HepG2 (cell line): Measurements from ENCODE around the gene TET2. TPM values are rescaled to one million over a fixed set of nuclear protein-coding genes. Genes with fewer than 3 reads are reported as not detected.

Experiments used
- HMGXB4 ChIP-seq, 2 experiments: sonication (generic) in 1 of 2; formaldehyde crosslinking in 1 of 2; IDR thresholded peaks; 2 replicates each; pipeline versions ENCODE4 v1.4.0 to v1.6.1; 2018 to 2020; ENCODE audit warnings: missing genetic modification reagents in 2 of 2, borderline replicate concordance in 1 of 2, low read depth in 1 of 2, mild to moderate bottlenecking in 1 of 2, missing biosample characterization in 1 of 2
- ISL2 ChIP-seq: sonication (generic); formaldehyde crosslinking; IDR thresholded peaks from 2 replicates; pipeline ENCODE4 v1.5.0; 2020; ENCODE audit warnings: missing genetic modification reagents
- KLF13 ChIP-seq: sonication (generic); formaldehyde crosslinking; IDR thresholded peaks from 2 replicates; pipeline ENCODE4 v1.4.0; 2020; ENCODE audit warnings: mild to moderate bottlenecking, missing genetic modification reagents
- ONECUT2 ChIP-seq: sonication (generic); formaldehyde crosslinking; IDR thresholded peaks from 2 replicates; pipeline ENCODE4 v1.4.0; 2020; ENCODE audit warnings: missing genetic modification reagents
- POLR2A ChIP-seq, 2 experiments: IDR thresholded peaks; 2 replicates each; pipeline ENCODE4 v1.6.1; 2011; ENCODE audit warnings: low read depth in 2 of 2, low read length in 2 of 2, mild to moderate bottlenecking in 1 of 2, moderate library complexity in 1 of 2; ENCODE audit not compliant: insufficient read depth in 1 of 2
- SMARCC2 ChIP-seq: fragments of 450-650 bp; IDR thresholded peaks from 2 replicates; pipeline ENCODE4 v1.6.1; 2017; ENCODE audit warnings: antibody characterized with exemption, mild to moderate bottlenecking
- TBX3 ChIP-seq: fragments of 450-650 bp; IDR thresholded peaks from 2 replicates; pipeline ENCODE4 v1.6.1; 2017; ENCODE audit warnings: antibody characterized with exemption, mild to moderate bottlenecking, inconsistent platforms, borderline replicate concordance
- ZBTB10 ChIP-seq: sonication (generic); formaldehyde crosslinking; IDR thresholded peaks from 2 replicates; pipeline ENCODE4 v1.4.0; 2020; ENCODE audit warnings: missing genetic modification reagents, borderline replicate concordance
- ZC3H4 ChIP-seq: sonication (generic); formaldehyde crosslinking; IDR thresholded peaks from 2 replicates; pipeline ENCODE4 v1.4.0; 2020; ENCODE audit warnings: missing genetic modification reagents, borderline replicate concordance
- ZHX1 ChIP-seq: sonication (generic); formaldehyde crosslinking; IDR thresholded peaks from 2 replicates; pipeline ENCODE4 v1.8.1; 2022; ENCODE audit warnings: low read depth, mild to moderate bottlenecking, missing genetic modification reagents
- ZNF407 ChIP-seq: sonication (generic); formaldehyde crosslinking; IDR thresholded peaks from one replicate; pipeline ENCODE4 v1.5.1; 2020; ENCODE audit warnings: mild to moderate bottlenecking, missing genetic modification reagents; ENCODE audit errors: not compliant biosample characterization
- ZNF776 ChIP-seq: sonication (generic); formaldehyde crosslinking; IDR thresholded peaks from 2 replicates; pipeline ENCODE4 v1.4.0; 2020; ENCODE audit warnings: mild to moderate bottlenecking, missing genetic modification reagents
- ZNF83 ChIP-seq: sonication (generic); formaldehyde crosslinking; IDR thresholded peaks from 2 replicates; pipeline ENCODE4 v1.4.0; 2020; ENCODE audit warnings: missing genetic modification reagents, mild to moderate bottlenecking, borderline replicate concordance
- polyA plus RNA-seq, 8 experiments: library from polyadenylated mRNA; depleted of rRNA in 3 of 8; stranded (reverse) in 7 of 8; unstranded in 1 of 8; fragments of >200 nt; fragmentation: Illumina TruSeq in 4 of 8; extraction: Trizol in 4 of 8; gene quantifications; 2 replicates each; pipeline versions ENCODE4 v1.2.1 to v1.2.3, GENCODE V29; 2011 to 2016; ENCODE audit warnings: low read depth in 4 of 8, missing spikeins in 1 of 8, mixed read lengths in 1 of 8; ENCODE audit not compliant: insufficient read depth in 1 of 8
- total RNA-seq, 5 experiments: library from RNA; depleted of rRNA; stranded (reverse); fragments of >200 nt; fragmentation: Illumina TruSeq; extraction: Trizol; gene quantifications; 2 replicates each; pipeline ENCODE4 v1.2.3, GENCODE V29; 2016; ENCODE audit warnings: low read depth in 1 of 5

TET2 gene
- total and polyA plus RNA-seq, 2 of the 13 experiments (the other 11 are each of a cell fraction or from before 2014, with no cell fraction given), result 4.7 to 4.8 TPM

- TF ChIP-seq ZHX1, result no peak
- peak; percentile 81 for TF ChIP-seq ONECUT2 (CRISPR knock-in tag)
- TF ChIP-seq ZBTB10, result no peak
- TF ChIP-seq SMARCC2, result no peak
- no peak for TF ChIP-seq HMGXB4 (CRISPR knock-in tag; IDR thresholded peaks at IDR 0.05; ENCODE audit: borderline replicate concordance in 1 of 2, low read depth in 1 of 2)
- no peak for TF ChIP-seq ZNF407 (CRISPR knock-in tag)
- TF ChIP-seq ZC3H4, result no peak
- TF ChIP-seq KLF13 (CRISPR knock-in tag), result no peak
- no peak for TF ChIP-seq ISL2 (CRISPR knock-in tag)
- no peak for TF ChIP-seq POLR2A (IDR thresholded peaks at IDR 0.05; ENCODE audit: insufficient read depth in 1 of 2, low read depth in 2 of 2, low read length in 2 of 2)
- TF ChIP-seq ZNF776 (CRISPR knock-in tag), result no peak
- TF ChIP-seq TBX3, result 0 out of 2 replicates have a peak, but pooled peaks have one; percentile 20
- no peak for TF ChIP-seq ZNF83 (CRISPR knock-in tag)
Observed at GRCh38 chr4:105192910-105193309, 46.2 kb downstream of the TET2 start (continued).
